Measurements from ENCODE around the gene AFAP1. TPM values are rescaled to one million over a fixed set of nuclear protein-coding genes. Genes with fewer than 3 reads are reported as not detected.

The AFAP1 gene
- total RNA-seq, 1 experiment from 2014 or later: 13.9 TPM

DNA sequence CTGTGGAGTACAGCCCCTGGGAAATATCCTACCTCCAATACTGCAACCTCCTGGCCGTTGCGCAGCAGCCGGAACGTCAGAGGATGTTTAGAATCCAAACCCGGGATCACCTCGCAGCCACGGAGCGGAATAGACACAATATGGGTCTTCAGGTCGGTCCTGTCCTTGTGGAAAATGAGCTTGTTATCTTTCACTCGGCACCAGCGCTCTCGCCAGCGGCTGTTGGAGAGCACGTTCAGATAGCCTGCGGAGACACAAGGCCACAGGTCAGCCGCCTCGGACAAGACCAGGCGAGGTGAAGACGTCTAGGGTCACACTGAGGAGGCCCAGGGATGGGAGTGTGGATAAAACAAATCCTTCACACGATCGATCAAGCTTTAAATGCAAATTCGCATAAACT lies 139.3 kb downstream of the AFAP1 start:
- no peak for DNase-seq
- peaks cover 14% of the 10 kb centered on the region for H3K4me1 ChIP-seq
- H3K36me3 ChIP-seq: peaks cover 23% of the 10 kb centered on the region
- no peak overlapping the region for H3K4me3 ChIP-seq
- no peaks in the 10 kb centered on the region for H3K27me3 ChIP-seq
- H3K27ac ChIP-seq: no peak overlapping the region
- no peaks in the 10 kb centered on the region for H3K9me3 ChIP-seq (replicated peaks)

DNA sequence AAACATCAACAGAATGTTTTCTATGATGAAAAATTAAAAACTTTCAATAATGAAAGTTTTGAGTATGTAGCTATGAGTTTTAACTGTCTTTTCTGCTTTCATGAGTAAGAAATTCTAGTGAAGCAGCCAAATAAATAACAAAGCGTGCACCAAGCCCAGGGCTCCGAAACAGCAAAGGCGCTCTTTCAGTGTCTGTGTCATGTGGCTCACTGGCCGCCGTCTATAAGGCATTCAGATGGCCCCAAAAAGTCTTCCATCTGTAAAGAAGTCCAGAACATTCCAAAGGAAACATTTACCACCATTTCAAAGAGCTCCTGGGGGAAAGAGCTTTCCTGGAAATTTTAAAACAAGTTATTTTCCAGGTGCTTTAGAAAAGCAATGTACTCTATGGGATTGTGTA lies 139.9 kb downstream of the AFAP1 start:
- Histone ChIP-seq H3K36me3 (peaks cover 26% of the 10 kb centered on the region), H3K9me3 (replicated peaks) (no peaks in the 10 kb centered on the region), H3K27ac (no peak overlapping the region), H3K27me3 (no peaks in the 10 kb centered on the region), H3K4me3 (no peak overlapping the region), H3K4me1 (peaks cover 7% of the 10 kb centered on the region)
- no peak for DNase-seq

DNA sequence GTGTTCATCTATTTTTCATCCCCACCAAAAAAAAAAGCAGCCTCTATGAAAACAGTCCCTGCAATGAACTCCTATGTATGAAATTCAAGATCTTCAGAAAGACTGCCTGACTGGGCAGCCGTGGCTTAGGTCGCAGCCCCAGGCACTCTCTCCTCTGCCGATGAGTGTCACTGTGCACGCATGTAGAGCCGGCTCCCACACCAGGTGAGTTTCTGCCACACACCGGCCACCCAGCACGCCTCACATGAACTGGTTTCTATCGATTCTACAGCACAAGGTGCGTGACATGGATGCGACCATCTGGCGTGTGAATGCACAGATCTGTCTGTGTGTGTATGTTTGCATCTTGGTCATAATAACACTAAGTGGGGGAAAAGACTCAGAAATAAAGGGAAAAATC lies 140.4 kb downstream of the AFAP1 start:
- no peak for DNase-seq
- Histone ChIP-seq H3K27ac (no peak overlapping the region), H3K4me1 (peaks cover 2% of the 10 kb centered on the region), H3K36me3 (peaks cover 26% of the 10 kb centered on the region), H3K4me3 (no peak overlapping the region), H3K27me3 (no peaks in the 10 kb centered on the region), H3K9me3 (replicated peaks) (no peaks in the 10 kb centered on the region)

DNA sequence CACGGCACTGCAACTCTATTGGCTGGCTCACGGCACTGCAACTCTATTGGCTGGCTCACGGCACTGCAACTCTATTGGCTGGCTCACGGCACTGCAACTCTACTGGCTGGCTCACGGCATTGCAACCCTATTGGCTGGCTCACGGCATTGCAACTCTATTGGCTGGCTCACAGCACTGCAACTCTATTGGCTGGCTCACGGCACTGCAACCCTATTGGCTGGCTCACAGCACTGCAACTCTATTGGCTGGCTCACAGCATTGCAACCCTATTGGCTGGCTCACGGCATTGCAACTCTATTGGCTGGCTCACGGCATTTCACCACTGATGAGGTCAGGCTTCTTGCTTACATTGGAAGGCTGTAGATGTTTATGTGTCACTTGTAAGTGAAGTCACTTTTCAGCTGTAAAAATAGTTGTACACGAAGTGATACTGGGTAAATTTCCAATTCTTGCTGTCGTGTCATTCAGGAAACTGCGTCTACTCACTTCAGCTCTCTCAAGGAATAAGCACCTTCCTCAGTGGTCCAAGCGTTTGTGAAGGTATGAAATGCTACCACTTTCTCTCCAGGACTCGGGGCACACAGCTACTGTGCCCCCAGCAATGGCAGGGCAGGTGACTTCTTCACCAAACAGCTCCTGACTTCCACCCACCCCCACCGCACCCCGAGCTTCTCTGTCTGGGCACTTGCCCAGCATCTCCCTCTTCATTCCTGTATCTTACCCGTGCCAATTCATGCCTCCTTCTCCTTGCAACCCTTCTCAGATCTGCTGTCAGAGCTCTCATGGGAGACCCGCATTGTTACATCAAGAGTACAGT lies 141.3 kb downstream of the AFAP1 start:
- Histone ChIP-seq H3K27ac (no peak overlapping the region), H3K36me3 (peaks cover 26% of the 10 kb centered on the region)
- no peak for DNase-seq

DNA sequence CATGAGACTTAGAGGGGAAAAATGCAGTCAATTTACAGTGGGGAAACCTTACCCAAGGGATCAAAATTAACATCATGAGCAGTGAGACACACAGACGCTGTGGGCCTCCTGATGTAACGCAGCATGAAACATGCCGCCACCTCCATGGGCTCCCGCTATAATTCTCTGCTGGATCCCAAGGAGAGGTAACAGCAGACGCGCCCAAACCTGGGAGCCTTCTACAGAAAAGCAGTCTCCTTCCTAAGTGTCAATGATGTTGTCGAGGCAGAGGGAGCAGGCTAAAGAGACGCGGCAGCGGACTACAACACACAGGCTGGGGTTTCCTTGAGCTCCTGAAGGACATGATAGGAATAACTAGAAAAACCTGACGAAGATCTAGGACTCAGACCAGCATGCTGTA lies 142.3 kb downstream of the AFAP1 start:
- peaks cover 26% of the 10 kb centered on the region for H3K36me3 ChIP-seq
- H3K4me1 ChIP-seq: no peaks in the 10 kb centered on the region
- no peak overlapping the region for H3K4me3 ChIP-seq
- DNase-seq: no peak
- H3K27me3 ChIP-seq: no peaks in the 10 kb centered on the region
- H3K9me3 ChIP-seq (replicated peaks): no peaks in the 10 kb centered on the region
- H3K27ac ChIP-seq: no peak overlapping the region

More for the DNA sequence above, 141.3 kb downstream of the AFAP1 start:
- Histone ChIP-seq H3K4me3 (no peak overlapping the region), H3K9me3 (replicated peaks) (no peaks in the 10 kb centered on the region), H3K4me1 (no peaks in the 10 kb centered on the region), H3K27me3 (no peaks in the 10 kb centered on the region)

DNA sequence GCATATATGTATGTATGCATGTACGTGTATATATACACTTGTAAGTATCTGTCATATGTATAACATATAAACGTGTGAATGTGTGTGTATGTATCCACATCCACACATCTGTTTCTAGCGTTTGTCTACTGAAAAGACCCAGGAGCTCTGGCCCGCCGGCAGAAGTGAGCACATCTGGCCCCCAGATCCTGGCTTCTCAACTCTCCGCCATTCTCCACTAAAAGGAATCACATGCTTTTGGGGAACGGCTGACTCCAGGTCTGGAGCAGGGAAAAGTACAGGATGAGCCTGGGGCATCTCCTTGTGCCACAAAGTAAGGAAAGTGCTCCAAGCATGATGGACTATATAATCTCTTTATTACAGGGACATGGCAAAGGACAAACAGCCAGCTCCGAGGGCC lies 143.7 kb downstream of the AFAP1 start:
- peaks cover 26% of the 10 kb centered on the region for H3K36me3 ChIP-seq
- no peak for DNase-seq
- no peak overlapping the region for H3K27ac ChIP-seq
- H3K9me3 ChIP-seq (replicated peaks): no peaks in the 10 kb centered on the region
- H3K4me3 ChIP-seq: no peak overlapping the region
- H3K4me1 ChIP-seq: no peaks in the 10 kb centered on the region
- H3K27me3 ChIP-seq: no peaks in the 10 kb centered on the region

DNA sequence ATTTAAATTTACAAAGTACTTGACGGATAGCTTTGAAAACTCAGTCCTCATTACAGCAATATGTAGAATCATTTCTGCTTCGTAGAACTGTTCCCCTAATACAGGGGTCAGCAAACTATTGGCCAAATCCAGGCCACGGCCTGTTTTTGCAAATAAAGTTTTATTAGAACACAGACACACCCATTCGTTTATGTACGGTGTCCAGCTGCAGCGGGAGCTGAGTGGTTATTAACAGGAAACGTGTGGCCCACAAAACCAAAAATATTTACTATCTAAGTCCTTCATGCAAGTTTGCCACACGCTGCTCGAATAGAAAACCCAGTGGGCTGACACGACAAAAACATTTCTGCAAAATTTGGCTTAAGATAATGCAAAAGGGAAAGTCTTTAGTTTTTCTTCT lies 146.5 kb downstream of the AFAP1 start:
- DNase-seq: no peak
- H3K27ac ChIP-seq: no peak overlapping the region

DNA sequence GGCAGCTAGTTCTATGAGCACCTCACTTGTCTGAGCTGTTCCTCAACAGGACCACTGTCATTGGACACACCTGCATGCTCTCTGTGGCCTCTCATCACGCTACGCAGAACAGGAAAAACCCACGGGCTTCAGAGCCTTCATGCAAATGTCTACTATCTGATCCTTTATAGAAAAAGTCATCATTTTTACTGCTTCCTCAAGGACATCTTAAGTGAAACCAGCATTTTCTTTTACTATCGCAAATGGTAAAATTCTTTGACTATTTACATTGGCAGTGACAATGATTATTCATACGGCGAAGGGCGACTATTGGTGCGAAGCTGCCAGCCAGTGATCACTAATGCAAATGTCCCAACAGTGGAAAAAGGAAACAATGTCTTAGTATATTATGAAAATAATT lies 147.0 kb downstream of the AFAP1 start:
- Histone ChIP-seq H3K4me3 (no peak overlapping the region), H3K27me3 (no peaks in the 10 kb centered on the region), H3K27ac (no peak overlapping the region), H3K4me1 (no peaks in the 10 kb centered on the region), H3K9me3 (replicated peaks) (no peaks in the 10 kb centered on the region), H3K36me3 (peaks cover 9% of the 10 kb centered on the region)
- DNase-seq: no peak

More for the DNA sequence above, 146.5 kb downstream of the AFAP1 start:
- Histone ChIP-seq H3K36me3 (peaks cover 11% of the 10 kb centered on the region), H3K27me3 (no peaks in the 10 kb centered on the region), H3K9me3 (replicated peaks) (no peaks in the 10 kb centered on the region), H3K4me1 (no peaks in the 10 kb centered on the region), H3K4me3 (no peak overlapping the region)

DNA sequence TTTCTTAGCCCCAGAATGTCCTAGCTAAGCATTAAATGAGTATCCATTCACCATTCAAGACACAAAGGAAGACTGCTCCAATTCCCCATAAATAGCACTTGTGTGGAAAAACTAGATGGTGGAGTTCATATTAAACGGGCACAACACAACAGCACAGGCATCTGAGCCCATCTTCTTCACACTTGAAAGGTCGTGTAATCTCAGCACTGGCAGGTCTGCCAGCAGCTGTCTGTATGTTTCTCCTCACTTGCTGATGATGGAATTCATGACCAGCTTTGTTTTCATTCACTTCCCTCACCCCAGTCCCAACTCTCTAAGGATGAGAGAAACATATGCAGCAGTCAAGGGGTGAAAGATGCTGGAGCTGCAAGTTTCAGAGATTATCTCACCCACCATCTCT lies 148.7 kb downstream of the AFAP1 start:
- Histone ChIP-seq H3K36me3 (peaks cover 10% of the 10 kb centered on the region), H3K27me3 (no peaks in the 10 kb centered on the region), H3K4me3 (no peak overlapping the region), H3K4me1 (no peaks in the 10 kb centered on the region), H3K27ac (no peak overlapping the region), H3K9me3 (replicated peaks) (no peaks in the 10 kb centered on the region)
- DNase-seq: no peak

DNA sequence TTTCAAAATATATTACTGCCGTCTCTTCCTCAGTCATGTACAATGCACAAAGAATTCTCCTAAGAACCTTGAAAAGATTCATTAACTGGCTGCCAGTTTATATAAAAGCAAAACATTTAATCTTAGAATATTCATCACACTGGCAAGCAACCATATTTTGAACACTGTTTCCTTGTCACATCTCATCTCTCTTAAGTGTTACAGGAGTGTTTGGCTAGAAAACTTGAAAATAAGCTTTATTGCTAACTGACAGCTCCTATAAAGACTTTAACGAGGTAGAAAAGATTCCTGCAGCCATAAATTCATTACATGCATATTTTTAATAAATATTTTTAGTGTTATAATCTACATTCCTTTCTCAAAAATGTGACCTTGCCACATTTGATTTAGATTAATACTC lies 149.6 kb downstream of the AFAP1 start:
- peaks cover 4% of the 10 kb centered on the region for H3K36me3 ChIP-seq

DNA sequence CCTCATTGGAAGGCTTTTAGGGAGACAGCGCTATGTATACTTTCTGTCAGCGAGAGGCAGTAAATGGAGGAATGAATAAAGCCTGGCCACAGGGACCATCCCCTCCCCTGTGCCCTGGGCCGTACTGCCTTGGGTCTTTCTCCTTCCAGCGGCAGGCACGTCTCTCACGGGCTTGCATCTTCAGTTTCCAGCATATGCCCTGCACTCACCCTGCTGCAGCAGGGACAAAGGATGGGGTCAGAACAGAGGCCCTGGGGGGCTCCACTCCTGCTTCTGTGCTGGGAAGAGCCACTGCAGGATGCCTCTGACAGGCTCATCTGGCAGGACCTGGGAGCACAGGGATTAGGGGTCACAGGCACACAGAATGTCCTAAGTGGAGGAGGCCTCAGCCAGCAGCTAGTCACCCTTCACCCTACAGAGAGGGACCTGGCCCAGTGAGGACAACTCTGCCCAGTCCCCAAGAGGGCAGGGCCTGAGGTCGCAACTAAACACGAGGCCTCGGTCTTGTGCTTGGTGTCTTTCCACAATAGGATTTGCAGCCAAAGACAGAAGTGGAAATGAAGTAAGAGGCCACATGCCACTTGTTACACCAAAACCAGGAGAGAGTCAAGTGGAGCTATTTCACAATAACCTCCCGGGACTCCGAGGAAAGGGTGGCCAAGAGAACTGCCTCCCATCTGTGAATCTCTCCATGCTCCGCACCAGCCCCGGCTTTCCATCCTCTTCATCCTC lies 150.8 kb downstream of the AFAP1 start:
- H3K36me3 ChIP-seq: peaks cover 3% of the 10 kb centered on the region

More for the DNA sequence above, 149.6 kb downstream of the AFAP1 start:
- no peaks in the 10 kb centered on the region for H3K4me1 ChIP-seq
- H3K4me3 ChIP-seq: no peak overlapping the region
- H3K9me3 ChIP-seq (replicated peaks): no peaks in the 10 kb centered on the region
- DNase-seq: no peak
- no peak overlapping the region for H3K27ac ChIP-seq
- no peaks in the 10 kb centered on the region for H3K27me3 ChIP-seq

DNA sequence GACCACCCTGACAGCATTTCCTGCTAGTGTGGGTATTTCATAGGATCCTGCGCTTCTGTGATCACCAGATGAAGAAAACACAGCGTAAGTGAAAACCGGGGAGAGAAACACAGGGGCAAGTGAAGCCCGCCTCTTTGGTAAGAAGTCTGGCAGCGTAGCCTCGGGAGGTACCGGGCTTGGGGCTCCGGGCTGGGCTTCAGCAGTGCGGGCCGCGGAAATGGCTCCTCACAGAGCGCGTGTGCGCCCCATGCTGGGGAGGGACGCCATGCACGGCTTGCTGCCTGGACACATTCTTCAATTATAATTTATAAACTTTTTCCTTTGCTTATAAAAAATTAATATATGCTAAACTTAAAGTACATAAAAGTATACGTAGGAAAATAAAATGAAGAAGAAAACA lies 151.5 kb downstream of the AFAP1 start:
- no peak for DNase-seq
- no peak overlapping the region for H3K27ac ChIP-seq
- no peaks in the 10 kb centered on the region for H3K4me1 ChIP-seq
- H3K4me3 ChIP-seq: no peak overlapping the region
- no peaks in the 10 kb centered on the region for H3K27me3 ChIP-seq
- H3K9me3 ChIP-seq (replicated peaks): no peaks in the 10 kb centered on the region
- peaks cover 3% of the 10 kb centered on the region; the same call in 1 of the 2 replicates for H3K36me3 ChIP-seq

More for the DNA sequence above, 150.8 kb downstream of the AFAP1 start:
- H3K27ac ChIP-seq: no peak overlapping the region
- H3K27me3 ChIP-seq: no peaks in the 10 kb centered on the region
- DNase-seq: no peak
- no peaks in the 10 kb centered on the region for H3K4me1 ChIP-seq
- no peaks in the 10 kb centered on the region for H3K9me3 ChIP-seq (replicated peaks)
- no peak overlapping the region for H3K4me3 ChIP-seq

DNA sequence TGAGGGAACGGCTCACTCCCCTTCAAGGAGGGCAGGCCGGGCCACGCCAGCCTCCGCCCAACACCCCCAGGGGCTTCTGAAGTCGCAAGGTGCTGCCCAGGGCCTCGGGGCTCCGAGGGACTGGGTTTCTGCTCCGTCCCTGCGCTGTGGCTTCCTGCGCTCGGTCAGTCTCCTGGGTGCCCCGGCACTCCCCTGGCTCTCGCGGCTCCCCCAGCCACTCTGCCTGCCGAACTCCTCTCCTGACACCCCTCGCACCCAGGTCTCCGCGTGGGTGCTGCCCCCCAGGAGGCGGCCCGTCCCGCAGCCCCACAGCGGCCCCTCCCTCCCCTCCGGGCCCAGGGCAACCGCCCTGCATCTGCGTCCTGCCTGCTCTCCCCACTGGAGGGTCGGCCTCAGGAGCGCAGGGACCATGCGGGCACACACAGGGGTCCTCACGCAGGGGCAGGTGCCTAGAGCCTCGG lies 151.9 kb downstream of the AFAP1 start:
- Histone ChIP-seq H3K4me1 (no peaks in the 10 kb centered on the region), H3K27me3 (no peaks in the 10 kb centered on the region), H3K36me3 (peaks cover 3% of the 10 kb centered on the region; the same call in 1 of the 2 replicates), H3K27ac (no peak overlapping the region), H3K4me3 (no peak overlapping the region), H3K9me3 (replicated peaks) (no peaks in the 10 kb centered on the region)
- no peak for DNase-seq

DNA sequence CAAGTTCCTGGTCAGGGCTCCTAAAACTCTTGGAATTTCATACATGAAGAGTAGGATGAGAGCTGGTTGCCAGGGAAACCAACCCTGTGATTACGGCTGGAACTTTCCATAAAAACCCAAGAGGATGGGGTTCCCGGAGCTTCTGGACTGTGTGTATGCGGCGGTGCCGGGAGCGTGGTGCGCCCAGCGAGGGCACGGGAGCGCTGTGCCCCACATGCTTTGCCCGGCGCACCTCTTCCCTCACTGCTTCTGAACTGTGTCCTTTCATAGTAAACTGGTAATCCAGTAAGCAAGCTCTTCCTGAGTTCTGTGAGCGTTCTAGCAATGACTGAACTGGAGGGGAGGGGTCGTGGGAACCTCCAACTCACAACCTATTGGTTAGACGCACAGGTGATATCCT lies 152.6 kb downstream of the AFAP1 start:
- H3K4me3 ChIP-seq: no peak overlapping the region
- DNase-seq: no peak
- H3K27ac ChIP-seq: no peak overlapping the region
- no peaks in the 10 kb centered on the region for H3K4me1 ChIP-seq
- H3K36me3 ChIP-seq: peaks cover 3% of the 10 kb centered on the region; the same call in 1 of the 2 replicates
- H3K27me3 ChIP-seq: no peaks in the 10 kb centered on the region
- H3K9me3 ChIP-seq (replicated peaks): no peaks in the 10 kb centered on the region

DNA sequence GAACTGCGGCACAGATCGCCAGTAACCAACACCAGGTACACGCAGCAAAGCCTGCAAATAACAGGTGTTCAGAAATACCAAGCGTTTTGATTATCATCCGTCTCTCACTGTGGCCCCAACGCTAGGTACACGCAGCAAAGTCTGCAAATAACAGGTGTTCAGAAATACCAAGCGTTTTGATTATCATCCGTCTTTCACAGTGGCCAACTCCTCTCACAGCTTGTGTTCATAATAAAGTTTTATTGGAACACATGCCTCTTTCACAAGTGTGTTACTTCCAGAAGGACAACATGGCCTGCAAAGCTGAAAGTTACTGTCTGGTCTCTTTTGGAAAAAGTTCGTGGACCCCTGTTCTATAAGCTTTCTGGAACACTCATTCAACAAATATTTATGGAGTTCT lies 153.1 kb downstream of the AFAP1 start:
- H3K27ac ChIP-seq: no peak overlapping the region
- no peaks in the 10 kb centered on the region for H3K9me3 ChIP-seq (replicated peaks)
- peaks cover 3% of the 10 kb centered on the region; the same call in 1 of the 2 replicates for H3K36me3 ChIP-seq
- H3K27me3 ChIP-seq: no peaks in the 10 kb centered on the region
- DNase-seq: no peak
- no peak overlapping the region for H3K4me3 ChIP-seq
- no peaks in the 10 kb centered on the region for H3K4me1 ChIP-seq

Measured in SJCRH30 (cell line).